ENCODE results near the gene ZNF391. TPM values are rescaled to one million over a fixed set of nuclear protein-coding genes. Genes with fewer than 3 reads are reported as not detected.

The ZNF391 gene
- total and polyA plus RNA-seq, 2 donors (not counting 3 experiments of a cell fraction or from before 2014, with no cell fraction given): 0.17 to 0.42 TPM

DNA sequence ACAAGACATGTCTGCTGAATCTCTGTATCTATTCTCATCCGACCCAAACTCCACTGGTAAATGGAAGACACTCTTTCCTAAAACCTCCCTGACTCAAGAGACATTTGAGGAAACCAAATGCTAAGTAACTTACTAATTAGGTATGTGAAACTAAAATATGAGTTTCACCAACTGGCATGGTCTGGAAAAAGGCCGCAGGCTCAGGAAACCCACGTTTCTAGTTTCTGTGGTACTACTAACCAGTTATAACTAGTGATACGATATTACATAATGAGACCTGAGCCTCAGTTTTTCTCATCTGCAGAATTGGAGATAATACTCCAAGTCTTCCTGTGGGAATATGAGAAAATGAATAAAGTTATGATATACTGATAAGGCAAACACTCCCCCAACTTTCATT, 39.9 kb downstream of the ZNF391 start:
- dilution Hi-C loops (cut with MboI; ENCODE audit: extremely low pct_ligation_motif_present, low sequenced_read_pairs): no loop called here
- no peaks in the 10 kb centered on the region for H3K79me2 ChIP-seq (ENCODE audit: control insufficient read depth, insufficient read depth, low read length)
- H3K27me3 ChIP-seq (ENCODE audit: control insufficient read depth in 2 of 2, insufficient read depth in 2 of 2, low read length in 2 of 2): no peaks in the 10 kb centered on the region
- TF ChIP-seq EZH2 (IDR thresholded peaks at IDR 0.05; ENCODE audit: borderline replicate concordance, low read depth, low read length, severe bottlenecking): no peak
- no peak for TF ChIP-seq FOS (IDR thresholded peaks at IDR 0.05; ENCODE audit: borderline replicate concordance, insufficient read depth, low read length)
- no peak for TF ChIP-seq GATA2 (IDR thresholded peaks at IDR 0.05; ENCODE audit: insufficient read depth, insufficient read length, low read depth, low read length)
- TF ChIP-seq MYC (IDR thresholded peaks at IDR 0.05; ENCODE audit: low read depth, low read length): no peak
- TF ChIP-seq, protein P1, sequence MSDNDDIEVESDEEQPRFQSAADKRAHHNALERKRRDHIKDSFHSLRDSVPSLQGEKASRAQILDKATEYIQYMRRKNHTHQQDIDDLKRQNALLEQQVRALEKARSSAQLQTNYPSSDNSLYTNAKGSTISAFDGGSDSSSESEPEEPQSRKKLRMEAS (IDR thresholded peaks at IDR 0.05; ENCODE audit: insufficient read depth, insufficient read length): no peak
- TF ChIP-seq, protein P2, sequence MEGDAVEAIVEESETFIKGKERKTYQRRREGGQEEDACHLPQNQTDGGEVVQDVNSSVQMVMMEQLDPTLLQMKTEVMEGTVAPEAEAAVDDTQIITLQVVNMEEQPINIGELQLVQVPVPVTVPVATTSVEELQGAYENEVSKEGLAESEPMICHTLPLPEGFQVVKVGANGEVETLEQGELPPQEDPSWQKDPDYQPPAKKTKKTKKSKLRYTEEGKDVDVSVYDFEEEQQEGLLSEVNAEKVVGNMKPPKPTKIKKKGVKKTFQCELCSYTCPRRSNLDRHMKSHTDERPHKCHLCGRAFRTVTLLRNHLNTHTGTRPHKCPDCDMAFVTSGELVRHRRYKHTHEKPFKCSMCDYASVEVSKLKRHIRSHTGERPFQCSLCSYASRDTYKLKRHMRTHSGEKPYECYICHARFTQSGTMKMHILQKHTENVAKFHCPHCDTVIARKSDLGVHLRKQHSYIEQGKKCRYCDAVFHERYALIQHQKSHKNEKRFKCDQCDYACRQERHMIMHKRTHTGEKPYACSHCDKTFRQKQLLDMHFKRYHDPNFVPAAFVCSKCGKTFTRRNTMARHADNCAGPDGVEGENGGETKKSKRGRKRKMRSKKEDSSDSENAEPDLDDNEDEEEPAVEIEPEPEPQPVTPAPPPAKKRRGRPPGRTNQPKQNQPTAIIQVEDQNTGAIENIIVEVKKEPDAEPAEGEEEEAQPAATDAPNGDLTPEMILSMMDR (IDR thresholded peaks at IDR 0.05; ENCODE audit: extremely low read depth in 1 of 2, insufficient read depth in 1 of 2, low read depth in 1 of 2, low read length in 2 of 2): no peak
- no peak for TF ChIP-seq POLR2AphosphoS5 (IDR thresholded peaks at IDR 0.05; ENCODE audit: insufficient read depth, low read depth, low read length)
- TF ChIP-seq POLR2A (IDR thresholded peaks at IDR 0.05; ENCODE audit: low read depth, low read length): no peak
- no peak for TF ChIP-seq JUN (IDR thresholded peaks at IDR 0.05; ENCODE audit: borderline replicate concordance, insufficient read depth, insufficient read length, low read depth)
- ChIA-PET CTCF (no interaction called here), POLR2A (no interaction called here)
- H3K27ac ChIP-seq (ENCODE audit: insufficient read depth, low read depth, low read length): no peak overlapping the region
- intact Hi-C loops (cut with micrococcal nuclease): no loop called here
- H3K9me1 ChIP-seq (replicated peaks; ENCODE audit: control insufficient read depth, extremely low read depth, insufficient read depth, low read length): no peaks in the 10 kb centered on the region
- H4K20me1 ChIP-seq (replicated peaks; ENCODE audit: control insufficient read depth, extremely low read depth, insufficient read depth, low read length): no peaks in the 10 kb centered on the region
- no peak overlapping the region for H3K4me3 ChIP-seq (replicated peaks in 1 of 3; ENCODE audit: insufficient read depth in 1 of 3, low read depth in 1 of 3, low read length in 3 of 3)
- H2AFZ ChIP-seq (ENCODE audit: low read depth, low read length): no peak overlapping the region
- no peaks in the 10 kb centered on the region for H3K36me3 ChIP-seq (ENCODE audit: control insufficient read depth in 2 of 2, extremely low read depth in 1 of 2, insufficient read depth in 2 of 2, low read length in 2 of 2)
- FAIRE-seq (no peak), DNase-seq (ENCODE audit: low read depth, low spot score) (no peak)
- no peak overlapping the region for H3K4me2 ChIP-seq (ENCODE audit: insufficient read depth, low read length)
- no peak overlapping the region for H3K9ac ChIP-seq (replicated peaks; ENCODE audit: extremely low read depth, insufficient read depth, low read length)
- H3K4me1 ChIP-seq (ENCODE audit: control insufficient read depth, extremely low read depth, insufficient read depth, low read length): no peaks in the 10 kb centered on the region
- H3K9me3 ChIP-seq (replicated peaks; ENCODE audit: control insufficient read depth, insufficient read depth, low read length): no peaks in the 10 kb centered on the region
- BruUV-seq (replicated peaks): no TSS peak
